Activated CD4-positive, alpha-beta T cell treated with anti-CD3 and anti-CD28 coated beads for 1 hour (primary cell): Measurements from ENCODE around the gene OTOP2.
A peak's percentile ranks its signal among the peaks of the same experiment; 100 is the strongest.
"Not testable (repeated sequence)": the region's sequence is repeated elsewhere in the genome, so short reads cannot be mapped to it uniquely, and the experiment has no call there.

ENCODE experiments used
- DNase-seq: peaks from one replicate; pipeline ENCODE4 v3.0.0-alpha.2; 2020

OTOP2 gene

DNA sequence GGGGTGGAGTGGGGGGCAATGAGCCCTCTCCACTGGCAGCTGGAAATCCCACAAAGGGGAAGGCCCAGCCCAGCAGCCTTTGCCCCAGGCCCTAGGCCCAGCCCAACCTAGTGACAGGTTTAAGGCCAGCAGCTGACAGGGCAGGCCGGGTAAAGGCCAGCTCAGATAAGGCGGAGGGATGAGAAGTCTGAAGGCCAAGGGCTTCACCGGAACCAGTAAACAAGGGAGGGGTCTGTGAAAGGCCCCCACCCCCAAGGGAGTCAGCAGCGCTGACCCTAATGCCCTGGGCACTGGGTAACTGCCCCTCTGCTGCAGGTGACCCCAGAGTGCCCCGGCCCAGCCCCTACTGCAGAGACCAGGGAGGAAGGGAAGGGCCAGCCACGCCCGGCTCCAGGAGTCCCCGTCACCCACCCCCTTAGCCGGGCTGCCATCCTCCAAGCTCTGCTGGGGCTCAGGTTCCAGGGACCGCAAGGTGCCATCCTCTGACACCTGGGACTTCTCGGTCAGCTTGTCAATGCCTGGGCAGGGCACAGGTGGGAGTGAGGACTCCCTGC lies 29.1 kb downstream of the OTOP2 start:
- DNase-seq, result no peak

DNA sequence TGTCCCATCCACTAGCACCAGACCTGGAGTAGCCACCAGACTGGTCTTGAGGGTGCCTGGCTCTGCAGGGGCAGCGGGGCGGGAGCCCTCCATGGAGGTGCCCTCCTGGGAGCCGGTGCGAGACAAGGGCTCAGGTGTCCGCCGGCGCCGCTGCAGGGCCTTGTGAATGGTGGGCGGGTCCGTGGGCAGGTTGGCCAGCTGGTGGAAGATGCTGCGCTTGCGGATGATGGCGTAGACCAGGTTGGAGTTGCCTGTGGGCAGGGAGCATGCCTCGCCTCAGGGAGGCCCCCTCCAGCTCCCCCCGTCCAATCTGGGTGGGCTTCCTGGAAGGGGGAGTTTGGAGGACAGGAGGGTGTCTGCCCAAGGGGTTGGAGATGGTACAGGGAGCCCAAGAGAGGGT lies 30.0 kb downstream of the OTOP2 start:
- DNase-seq, result no peak

DNA sequence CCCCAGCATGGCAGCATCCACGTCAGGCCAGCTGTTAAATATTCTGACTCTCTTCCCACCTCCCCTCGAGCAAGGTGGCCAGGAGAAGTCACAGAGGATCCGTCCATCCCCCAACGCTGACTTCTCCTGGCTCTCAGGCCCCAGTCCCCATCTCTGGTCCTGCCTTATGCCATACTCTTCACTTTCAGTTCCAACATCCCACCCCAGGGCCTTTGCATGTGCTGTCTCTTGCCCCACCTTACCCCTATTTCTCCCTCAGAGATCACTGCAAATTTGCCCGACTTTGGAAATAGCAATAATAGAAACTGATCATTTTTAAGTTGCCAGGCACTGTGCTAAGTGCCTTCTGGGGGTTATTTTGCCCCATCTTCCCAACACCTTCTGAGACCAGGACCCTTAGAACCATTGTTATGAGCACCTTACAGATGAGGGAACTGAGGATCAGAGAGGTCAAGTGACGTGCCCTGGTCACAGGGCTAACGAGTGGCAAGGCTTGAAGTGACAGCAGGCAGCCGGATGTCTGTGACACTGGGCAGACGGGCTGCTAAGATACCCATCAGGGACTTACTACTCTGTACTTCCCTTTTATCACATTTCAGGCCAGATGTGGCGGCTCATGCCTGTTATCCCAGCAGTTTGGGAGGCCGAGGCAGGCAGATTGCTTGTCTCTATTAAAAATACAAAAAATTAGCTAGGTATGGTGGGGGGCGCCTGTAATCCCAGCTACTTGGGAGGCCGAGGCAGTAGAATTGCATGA lies 30.8 kb downstream of the OTOP2 start:
- DNase-seq, result no peak

DNA sequence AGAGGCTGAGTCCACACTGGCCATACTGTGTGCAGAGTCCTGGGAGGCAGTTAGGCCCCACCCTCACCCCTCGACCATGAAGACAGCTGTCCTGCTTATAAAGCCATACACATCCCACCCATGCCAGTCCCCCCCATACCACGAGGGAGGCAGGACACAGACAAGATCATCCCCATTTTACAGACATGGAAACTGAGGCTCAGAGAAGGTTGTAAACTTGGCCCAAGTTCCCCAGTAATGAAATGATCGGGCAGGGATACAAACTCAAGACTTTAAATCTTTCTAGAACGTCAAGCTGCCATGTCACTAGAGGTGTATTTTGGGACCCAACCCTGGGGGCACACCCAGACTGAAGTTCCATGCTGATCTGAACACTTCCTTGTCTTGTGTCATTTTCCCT lies 32.0 kb downstream of the OTOP2 start:
- no peak for DNase-seq

DNA sequence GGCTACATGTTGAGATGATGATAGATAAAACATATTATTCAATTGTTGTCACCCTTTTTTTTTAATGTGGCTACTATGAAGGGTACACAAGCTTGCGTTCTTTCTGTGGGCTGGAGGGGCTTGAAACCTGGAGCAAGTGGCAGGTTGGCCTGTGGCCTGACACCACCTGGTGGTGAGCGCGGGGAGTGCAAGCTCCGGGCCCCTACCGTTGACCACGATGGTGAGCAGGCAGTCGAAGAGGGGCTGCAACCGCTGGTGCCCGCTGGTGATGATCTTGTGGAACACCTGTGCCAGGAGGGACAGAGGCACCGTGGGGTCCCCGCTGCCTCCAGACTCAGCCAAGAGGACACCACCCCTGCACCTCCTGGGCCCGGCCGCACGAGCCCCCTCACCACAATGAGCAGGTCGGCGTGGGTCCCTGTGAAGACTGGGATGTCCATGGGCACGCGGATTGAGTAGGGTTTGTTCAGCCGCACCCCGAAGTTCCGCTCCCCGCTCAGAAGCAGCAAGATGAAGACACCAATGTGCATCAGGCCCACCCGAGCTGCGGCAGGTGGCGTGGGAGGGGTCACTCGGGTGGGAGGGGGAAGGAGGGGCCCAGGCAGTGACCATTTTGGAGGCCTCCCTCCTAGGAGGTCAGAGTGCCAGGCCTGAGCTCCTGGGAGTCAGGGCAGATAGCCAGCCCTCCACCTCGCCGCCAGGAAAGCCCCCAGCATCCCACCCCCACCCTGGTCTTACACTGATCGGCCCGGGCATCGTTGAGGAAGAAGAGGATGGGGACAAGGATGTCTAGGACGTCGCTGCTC lies 34.1 kb downstream of the OTOP2 start:
- peak; percentile 64 for DNase-seq

DNA sequence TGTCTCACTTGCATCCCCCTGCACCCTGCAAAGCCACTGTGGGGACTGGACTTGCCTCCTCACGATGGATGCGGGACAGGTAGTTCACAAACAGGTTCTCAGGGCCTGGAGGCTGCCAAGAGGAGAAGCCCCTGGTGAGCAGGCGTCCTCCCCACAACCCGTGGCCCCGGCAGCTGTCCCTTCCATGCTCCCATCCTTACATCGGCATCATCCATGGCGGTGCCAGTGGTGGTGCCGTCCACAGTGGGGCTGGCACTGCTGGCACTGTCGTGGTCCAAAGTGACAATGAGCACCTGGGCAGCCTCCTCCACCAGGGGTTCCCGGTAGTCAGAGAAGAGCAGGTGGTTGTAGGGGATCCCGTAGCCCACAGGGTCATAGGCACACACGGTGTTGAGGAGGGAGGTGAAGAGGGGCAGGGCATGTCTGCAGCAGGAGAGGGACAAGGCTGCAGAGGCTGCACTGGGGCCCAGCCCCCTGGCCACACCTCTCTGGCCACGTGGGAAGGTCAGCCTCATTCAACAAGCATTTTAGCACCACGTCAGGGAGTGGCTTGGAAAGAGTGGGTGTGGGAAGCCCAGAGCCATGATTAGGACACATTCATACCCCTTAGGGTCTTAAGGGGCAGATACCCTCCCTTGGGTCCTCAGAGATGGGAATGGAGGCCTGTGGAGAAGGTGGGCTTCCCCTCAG lies 35.9 kb downstream of the OTOP2 start:
- no peak for DNase-seq

DNA sequence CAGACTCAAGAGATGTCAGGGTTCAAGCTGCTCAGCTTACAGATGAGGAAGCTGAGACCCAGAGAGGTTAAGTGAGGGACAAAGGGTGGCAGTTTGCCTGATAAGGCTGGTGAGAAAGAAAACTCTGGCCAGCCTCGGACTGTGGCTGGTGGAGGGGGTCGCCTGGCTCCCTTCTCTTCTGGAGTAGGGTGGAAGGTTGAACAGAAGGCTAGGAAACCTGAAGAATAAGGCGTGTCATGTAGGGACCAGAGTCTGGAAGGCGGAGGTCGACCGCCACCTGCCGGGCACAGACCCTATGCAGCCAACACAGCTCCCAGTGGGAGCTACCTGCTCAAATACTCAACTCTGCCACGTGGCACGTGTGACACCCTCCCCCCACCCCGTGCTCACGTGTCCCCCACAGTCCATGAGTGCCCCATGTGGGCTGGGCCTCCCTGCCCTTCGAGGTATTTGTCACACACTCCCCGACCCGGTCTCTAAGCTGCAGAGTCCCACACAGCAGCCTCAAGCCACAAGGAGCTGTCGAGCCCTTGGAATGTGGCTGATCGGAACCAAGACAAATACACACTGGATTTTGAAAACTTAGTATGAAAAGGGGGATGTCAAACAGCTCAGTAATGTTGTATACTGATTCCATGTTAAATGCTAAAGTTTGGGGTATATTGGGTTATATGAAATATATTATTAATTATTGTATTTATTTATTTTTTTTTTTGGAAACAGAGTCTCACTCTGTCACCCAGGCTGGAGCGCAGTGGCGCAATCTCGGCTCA lies 36.7 kb downstream of the OTOP2 start:
- peak; percentile 34 for DNase-seq

DNA sequence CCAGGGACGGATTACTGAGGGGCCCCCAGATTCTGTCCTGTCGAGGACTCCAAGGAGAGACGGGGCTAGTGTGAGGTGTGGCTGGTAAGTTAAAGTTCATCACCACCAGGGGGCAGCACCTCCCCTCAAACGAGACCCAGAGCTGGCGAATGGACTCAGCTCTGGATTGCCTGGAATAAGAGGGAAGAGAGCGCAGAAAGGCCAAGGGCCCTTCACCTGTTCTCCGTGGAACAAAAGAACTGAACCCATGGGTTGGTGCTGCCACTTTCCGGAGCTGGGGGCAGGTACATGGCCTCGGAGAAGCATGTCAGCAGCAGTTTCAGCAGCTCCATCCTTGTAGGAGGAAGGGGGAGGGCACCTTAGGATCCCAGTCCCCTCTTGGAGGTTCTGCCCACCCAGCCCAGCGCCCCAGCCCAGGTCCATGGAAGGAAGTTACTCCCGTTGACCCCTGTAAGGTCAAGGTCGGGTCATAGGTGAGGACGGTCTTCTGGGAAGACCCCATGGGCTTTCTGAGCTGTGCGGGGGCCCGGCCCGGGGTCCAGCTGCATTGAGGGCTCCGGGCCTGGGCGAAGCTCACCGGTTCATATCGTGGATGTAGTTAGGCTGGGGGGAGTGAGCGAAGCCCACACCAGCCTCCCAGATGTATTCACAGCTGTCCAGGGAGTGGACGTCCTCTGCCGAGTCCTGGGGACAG lies 37.7 kb downstream of the OTOP2 start:
- DNase-seq, result peak; percentile 74

DNA sequence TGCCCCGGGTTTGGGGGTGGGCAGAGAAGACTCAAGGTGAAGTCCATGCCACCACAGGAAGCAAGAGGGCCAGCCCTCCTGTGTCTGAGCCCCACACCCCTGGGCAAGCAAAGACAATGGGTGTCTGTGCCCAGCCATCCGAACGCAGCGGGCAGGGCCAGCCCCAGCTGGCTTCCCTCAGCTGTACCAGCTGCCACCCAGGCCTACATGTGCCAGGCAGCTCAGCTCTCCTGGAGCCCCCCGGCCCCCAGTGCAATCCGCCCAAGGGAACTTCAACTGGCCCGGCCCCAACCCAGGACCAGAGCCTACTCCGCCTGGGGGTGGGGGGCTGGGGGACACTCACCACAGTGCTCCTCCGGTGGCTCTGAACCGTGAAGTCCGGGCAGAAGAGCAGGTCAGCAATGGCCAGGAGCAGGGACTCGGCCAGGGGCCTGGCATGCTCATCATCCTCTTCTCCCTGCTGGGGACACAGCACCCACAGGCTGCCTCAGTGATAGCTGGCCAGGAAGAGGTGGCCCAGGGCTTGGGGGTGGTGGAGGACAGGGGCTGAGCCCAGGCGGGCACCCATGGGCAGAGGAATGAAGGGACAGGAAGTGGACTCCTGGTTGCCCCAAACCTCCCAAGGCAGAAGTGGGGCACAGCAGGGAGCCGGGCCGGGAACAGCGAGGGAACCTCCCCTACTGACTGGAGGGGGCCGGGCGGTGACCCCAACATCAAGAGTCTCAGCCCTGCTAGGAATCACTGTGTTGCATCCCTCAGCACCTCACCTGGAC lies 38.7 kb downstream of the OTOP2 start:
- DNase-seq, result no peak

DNA sequence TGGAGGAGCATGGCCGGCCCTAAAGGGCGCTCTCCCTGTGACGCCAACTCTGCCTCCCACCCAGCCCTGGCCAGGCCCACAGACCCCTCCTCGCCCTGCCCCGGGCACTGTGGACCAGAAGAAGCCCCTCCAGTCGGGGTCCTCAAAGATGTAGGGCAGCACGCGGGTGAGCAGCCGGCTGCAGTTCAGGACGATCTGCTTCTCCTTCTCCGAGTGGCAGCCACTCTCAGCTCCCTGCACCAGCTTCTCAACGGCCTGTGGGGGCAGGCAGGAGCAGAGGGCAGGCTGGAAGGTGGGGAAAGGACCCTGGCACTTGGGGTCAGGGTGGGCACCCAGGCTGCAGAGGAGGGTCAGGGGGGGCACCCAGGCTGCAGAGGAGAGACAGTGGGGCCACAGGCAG lies 39.6 kb downstream of the OTOP2 start:
- no peak for DNase-seq

DNA sequence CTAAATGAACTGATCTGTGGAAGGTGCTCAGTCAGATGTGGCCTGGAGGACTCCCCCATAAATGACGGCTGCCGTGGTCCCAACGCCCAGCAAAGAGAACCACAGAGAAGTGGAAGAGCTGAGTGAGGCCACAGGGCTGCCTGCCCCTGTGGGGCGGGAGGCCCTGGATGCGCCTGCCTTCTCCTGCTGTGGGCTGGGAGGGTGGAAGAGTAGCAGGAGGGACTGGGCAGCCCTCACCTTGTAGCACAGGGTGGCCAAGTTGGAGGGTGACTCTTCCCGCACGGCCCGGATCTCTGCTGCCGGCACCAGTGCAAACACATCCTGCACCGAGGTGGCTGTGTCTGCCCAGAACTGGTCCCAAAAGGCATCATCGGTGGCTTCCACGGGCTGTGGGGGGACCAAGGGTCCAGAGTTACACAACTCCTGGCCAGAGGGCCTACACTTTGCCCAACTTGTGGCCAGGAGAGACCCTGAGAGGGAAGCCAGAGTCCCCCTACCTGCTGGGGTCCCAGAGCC lies 40.2 kb downstream of the OTOP2 start:
- no peak for DNase-seq

DNA sequence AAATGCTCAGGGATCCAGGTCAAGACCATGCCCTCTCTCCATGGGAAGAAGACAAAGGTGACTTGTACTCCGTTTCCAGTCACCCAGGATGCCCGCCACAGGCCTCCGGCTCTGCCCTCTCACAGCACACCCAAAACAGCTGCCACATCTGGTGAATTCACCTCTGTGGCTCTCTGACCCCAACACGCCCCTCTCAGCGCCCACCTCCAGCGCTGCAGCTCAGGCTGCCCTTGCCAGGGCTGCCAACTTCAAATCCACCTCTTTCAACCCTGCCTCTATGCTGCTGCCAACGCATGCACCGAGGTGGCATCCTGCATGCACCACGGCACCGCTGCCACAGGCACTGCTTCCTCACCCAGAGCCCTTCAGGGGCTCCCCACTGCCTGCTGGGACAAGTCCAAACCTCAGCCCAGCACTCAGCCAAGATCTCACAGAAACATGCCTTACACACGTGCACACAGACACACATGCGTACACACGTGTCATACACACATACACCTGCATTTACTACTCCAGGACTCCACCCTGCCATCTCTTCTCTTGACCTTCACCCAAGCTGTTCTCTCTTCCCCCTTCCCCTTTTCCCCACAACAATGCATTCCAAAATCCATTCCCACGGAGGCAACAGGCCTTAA lies 41.0 kb downstream of the OTOP2 start:
- DNase-seq, result no peak

DNA sequence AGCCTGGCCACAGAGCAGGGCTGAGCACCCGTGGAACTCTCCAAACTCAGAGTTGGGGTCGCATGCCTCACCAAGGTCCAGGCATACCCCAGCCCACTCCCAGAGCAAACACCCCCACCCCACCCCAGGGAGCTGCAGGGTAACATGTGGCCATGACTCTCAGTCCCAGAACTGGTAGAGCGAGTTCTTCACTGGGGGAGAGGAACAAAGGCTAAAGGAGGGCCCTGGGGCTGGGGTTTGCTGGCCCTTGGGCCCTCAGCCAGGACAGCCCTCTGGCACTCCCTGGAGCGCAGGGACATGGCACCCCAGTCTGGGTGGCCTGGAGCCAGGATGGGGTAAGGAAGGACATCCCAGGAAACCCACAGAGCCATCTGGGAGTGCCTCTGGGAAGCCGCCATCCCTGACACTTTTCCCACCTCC lies 44.3 kb downstream of the OTOP2 start:
- no peak for DNase-seq

DNA sequence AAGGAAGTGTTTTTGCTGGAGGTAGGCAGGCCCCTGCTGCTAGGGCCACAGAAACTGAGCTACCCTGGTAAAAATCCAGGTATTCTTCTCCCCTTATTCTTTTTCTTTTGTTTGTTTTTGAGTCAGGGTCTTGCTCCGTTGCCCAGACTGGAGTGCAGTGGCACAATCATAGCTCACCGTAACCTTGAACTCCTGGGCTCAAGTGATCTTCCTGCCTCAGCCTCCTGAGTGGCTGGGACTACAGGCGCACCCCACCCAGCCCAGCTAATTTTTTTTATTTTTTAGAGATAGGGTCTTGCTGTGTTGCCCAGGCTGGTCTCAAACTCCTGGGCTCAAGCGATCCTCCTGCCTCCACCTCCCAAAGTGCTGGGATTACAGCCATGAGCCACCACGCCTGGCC lies 45.4 kb downstream of the OTOP2 start:
- DNase-seq, result not testable (repeated sequence)

DNA sequence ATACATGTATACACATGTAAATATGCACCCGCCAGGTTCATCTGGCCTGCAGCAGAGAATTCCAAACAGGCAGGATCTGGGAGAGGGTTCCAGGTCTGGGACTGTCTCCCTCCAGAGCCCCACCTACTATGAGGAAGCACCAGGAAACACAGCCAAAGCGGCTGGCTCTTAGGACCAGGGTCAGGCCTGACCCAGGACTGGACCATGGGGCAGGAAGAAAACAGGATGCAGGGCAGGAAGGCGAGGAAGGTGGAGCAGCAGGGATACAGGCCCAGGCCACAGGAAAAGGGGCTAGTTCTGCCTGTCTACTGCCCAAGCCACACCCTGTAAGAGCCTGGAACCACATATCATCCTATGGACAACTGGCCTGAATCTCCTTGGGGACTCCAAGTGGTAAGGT lies 46.3 kb downstream of the OTOP2 start:
- no peak for DNase-seq

DNA sequence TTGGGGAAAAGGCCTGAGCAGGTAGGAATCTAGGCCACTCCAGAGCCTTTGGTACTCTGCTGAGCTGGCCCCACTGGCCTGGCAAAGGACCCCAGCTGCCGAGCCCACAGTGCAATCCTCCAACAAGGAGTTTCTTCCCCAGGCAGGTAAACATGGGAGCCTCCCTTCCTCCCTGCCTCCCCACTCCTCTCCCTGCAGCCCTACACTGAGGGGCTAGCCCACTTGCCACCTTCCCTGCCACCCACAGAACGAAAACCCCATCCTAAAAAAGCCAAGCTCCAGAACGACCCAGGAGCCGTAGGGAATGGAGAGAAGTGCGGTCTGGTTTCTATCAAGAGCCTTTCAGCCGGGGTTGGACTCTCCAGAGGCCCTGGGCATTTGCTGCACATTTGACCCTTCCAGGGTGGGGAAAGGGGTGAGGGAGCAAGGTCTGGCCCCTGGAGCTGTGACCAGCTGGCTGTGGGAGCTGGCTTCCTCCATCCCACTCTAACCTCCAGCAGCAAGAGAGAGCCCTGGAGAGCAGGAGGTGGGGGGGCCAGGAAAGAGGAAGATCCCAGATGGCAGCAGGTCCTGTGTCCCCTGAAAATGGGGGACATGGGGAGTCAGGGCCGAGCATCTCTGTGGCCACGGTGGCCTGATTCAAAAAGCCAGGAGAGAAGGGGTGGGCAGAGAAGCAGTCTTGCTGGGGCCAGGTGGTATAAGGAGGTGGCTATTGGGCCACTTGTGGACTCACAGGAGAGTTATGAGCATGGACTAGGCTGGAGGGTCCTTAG lies 47.2 kb downstream of the OTOP2 start:
- DNase-seq, result no peak

DNA sequence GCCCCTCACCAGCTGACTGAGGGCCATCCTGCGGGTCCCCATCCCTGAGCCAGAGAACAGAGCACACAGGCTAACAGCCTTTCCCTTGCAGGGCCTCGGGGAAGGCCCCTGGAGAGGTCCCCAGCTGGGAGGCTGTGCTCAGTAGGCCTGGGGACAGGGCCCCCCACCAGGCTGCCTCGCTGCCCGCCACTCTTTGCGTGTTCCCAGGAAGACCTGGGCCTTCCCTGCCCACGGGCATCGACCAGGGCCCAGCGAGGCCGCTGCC lies 47.7 kb downstream of the OTOP2 start:
- no peak for DNase-seq

DNA sequence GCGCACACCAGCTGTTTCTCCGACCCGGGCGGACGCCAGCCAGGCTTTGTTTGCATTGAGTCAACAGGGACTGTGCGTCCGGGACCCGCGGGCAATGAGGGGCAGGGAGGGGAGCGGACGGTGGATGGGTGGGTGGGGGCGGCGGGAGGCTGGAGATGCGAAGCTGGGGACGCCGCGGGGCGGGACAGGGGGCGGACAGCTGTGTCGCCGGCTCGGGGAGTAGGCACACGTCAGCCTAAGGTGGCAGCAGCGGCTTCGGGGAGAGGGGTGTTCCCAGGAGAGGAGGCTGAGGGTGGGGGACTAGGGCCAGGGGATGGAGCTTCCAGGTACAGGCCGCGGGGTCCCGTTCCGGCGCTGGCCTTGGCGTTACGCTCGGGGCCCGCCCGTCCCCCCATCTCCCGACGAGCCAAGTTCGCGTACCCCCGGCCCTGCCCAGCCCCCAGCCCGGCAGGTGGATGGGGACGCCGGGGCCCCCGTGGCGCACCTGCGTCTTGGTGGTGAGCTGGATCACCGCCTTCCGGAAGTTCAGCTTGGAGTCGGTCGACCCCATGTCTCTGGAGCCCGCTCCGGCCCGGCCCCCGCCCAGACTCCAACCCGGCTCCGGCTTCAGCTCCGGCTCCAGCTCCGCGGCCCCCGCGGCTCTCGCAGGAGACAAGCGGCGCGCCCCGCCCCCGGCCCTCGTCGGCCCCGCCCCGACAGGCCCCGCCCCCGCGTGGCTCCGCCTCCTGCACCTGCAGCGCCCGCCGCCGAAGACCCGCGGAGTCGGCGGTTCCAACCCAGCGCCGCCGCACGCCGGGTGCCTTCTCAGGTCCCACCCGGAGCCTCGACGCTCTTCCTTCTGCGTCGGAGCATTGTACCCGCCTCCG lies 48.3 kb downstream of the OTOP2 start, which contains the start of gene HID1:
HID1 (minus strand) TSS at position 653 of the 866 bp plus-strand sequence; CDS start at position 550, 103 bp downstream.
- peak; percentile 72 for DNase-seq

DNA sequence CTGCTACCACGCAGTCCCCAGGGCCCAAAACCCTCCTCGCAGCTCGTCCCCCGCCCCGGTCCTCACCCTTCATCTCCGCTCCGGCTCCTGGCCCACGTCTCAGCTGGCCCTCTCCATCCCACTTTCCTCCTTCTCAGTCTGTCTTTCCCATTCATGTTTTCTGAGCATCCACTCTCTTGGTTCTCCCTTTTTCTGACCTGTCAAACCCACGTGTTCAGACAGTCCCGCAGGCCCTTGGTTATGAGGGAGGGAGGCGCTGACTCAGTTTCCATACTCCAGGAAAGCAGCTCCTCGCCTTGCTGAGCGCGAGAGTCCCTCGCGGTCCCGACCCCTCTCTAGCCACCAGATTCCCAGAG lies 48.9 kb downstream of the OTOP2 start:
- no peak for DNase-seq
